ENCODE data around the gene MAT1A.

Gene MAT1A

GRCh38 chr10:80276335-80276734 is 13.1 kb downstream of the MAT1A start:
- TF ChIP-seq SIN3A (IDR thresholded peaks at IDR 0.05; ENCODE audit: borderline replicate concordance, insufficient read depth, low read length) (no peak), POLR2AphosphoS5 (IDR thresholded peaks at IDR 0.05; ENCODE audit: low read depth, low read length) (no peak), FOXP2 (optimal IDR thresholded peaks at IDR 0.05; ENCODE audit: borderline replicate concordance, extremely low read depth, extremely low read length, insufficient read depth) (no peak), TAF1 (IDR thresholded peaks at IDR 0.05; ENCODE audit: borderline replicate concordance, insufficient read depth, low read length) (no peak)
- TF ChIP-seq, protein P1, sequence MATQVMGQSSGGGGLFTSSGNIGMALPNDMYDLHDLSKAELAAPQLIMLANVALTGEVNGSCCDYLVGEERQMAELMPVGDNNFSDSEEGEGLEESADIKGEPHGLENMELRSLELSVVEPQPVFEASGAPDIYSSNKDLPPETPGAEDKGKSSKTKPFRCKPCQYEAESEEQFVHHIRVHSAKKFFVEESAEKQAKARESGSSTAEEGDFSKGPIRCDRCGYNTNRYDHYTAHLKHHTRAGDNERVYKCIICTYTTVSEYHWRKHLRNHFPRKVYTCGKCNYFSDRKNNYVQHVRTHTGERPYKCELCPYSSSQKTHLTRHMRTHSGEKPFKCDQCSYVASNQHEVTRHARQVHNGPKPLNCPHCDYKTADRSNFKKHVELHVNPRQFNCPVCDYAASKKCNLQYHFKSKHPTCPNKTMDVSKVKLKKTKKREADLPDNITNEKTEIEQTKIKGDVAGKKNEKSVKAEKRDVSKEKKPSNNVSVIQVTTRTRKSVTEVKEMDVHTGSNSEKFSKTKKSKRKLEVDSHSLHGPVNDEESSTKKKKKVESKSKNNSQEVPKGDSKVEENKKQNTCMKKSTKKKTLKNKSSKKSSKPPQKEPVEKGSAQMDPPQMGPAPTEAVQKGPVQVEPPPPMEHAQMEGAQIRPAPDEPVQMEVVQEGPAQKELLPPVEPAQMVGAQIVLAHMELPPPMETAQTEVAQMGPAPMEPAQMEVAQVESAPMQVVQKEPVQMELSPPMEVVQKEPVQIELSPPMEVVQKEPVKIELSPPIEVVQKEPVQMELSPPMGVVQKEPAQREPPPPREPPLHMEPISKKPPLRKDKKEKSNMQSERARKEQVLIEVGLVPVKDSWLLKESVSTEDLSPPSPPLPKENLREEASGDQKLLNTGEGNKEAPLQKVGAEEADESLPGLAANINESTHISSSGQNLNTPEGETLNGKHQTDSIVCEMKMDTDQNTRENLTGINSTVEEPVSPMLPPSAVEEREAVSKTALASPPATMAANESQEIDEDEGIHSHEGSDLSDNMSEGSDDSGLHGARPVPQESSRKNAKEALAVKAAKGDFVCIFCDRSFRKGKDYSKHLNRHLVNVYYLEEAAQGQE (IDR thresholded peaks at IDR 0.05; ENCODE audit: insufficient read depth in 1 of 2, low read depth in 2 of 2, low read length in 2 of 2): no peak

GRCh38 chr10:80275756-80276155 is 13.7 kb downstream of the MAT1A start:
- TF ChIP-seq POLR2AphosphoS5 (IDR thresholded peaks at IDR 0.05; ENCODE audit: low read depth, low read length): no peak
- TF ChIP-seq TAF1 (IDR thresholded peaks at IDR 0.05; ENCODE audit: borderline replicate concordance, insufficient read depth, low read length): no peak
- TF ChIP-seq SIN3A (IDR thresholded peaks at IDR 0.05; ENCODE audit: borderline replicate concordance, insufficient read depth, low read length): no peak
- TF ChIP-seq, protein P1 (IDR thresholded peaks at IDR 0.05; ENCODE audit: insufficient read depth in 1 of 2, low read depth in 2 of 2, low read length in 2 of 2): no peak
- TF ChIP-seq FOXP2 (optimal IDR thresholded peaks at IDR 0.05; ENCODE audit: borderline replicate concordance, extremely low read depth, extremely low read length, insufficient read depth): no peak

- TF ChIP-seq TAF1 (IDR thresholded peaks at IDR 0.05; ENCODE audit: borderline replicate concordance, insufficient read depth, low read length) (no peak), SIN3A (IDR thresholded peaks at IDR 0.05; ENCODE audit: borderline replicate concordance, insufficient read depth, low read length) (no peak), POLR2AphosphoS5 (IDR thresholded peaks at IDR 0.05; ENCODE audit: low read depth, low read length) (no peak), FOXP2 (optimal IDR thresholded peaks at IDR 0.05; ENCODE audit: borderline replicate concordance, extremely low read depth, extremely low read length, insufficient read depth) (no peak)
- TF ChIP-seq, protein P1 (IDR thresholded peaks at IDR 0.05; ENCODE audit: insufficient read depth in 1 of 2, low read depth in 2 of 2, low read length in 2 of 2): no peak
These were observed 14.3 kb downstream of the MAT1A start for GRCh38 chr10:80275135-80275498.

DNA sequence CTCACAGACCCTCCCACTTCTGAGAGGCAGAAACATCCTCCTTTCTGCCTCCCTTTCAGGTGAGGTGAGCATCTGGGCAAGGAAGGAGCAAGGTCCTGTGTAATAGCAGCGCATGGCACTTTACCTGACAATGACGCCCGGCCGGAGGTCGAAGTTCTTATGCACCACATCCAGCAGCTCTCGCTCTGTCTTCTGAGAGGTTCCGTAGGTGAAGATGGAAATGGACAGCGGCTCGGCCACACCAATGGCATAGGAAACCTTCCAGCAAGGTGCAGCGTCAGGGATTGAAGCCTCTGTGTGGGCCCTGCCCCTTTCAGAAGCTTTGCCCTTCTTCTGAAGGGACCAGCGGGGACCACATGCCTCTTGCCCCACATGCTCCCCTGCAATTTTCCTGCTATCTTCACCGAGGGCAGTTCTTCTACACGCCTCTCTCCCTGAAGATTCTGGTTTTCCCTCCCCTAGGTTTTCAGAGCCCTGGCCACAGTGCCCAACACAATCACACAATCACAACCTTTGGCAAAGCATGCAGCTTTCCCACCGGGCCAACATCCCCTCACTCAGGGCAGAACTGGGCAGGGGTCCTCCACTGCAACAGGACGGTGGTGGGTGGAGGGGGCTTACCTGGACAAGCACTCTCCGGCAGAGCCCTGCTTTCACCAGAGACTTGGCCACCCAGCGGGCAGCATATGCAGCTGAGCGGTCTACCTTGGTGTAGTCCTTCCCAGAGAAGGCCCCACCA is 14.9 kb downstream of the MAT1A start:
- TF ChIP-seq FOXP2 (optimal IDR thresholded peaks at IDR 0.05; ENCODE audit: borderline replicate concordance, extremely low read depth, extremely low read length, insufficient read depth) (no peak), TAF1 (IDR thresholded peaks at IDR 0.05; ENCODE audit: borderline replicate concordance, insufficient read depth, low read length) (no peak), SIN3A (IDR thresholded peaks at IDR 0.05; ENCODE audit: borderline replicate concordance, insufficient read depth, low read length) (no peak), POLR2AphosphoS5 (IDR thresholded peaks at IDR 0.05; ENCODE audit: low read depth, low read length) (no peak)
- TF ChIP-seq, protein P1 (IDR thresholded peaks at IDR 0.05; ENCODE audit: insufficient read depth in 1 of 2, low read depth in 2 of 2, low read length in 2 of 2): no peak

Data from PFSK-1 (cell line).